Fibroblast of lung (primary cell): Measurements from ENCODE around the gene JMJD1C. TPM values are rescaled to one million over a fixed set of nuclear protein-coding genes. Genes with fewer than 3 reads are reported as not detected.

Experiments
- DNase-seq, 2 donors: peaks; one replicate each; pipeline versions ENCODE4 v3.0.0 to v3.0.0-alpha.2; 2010; ENCODE audit warnings: low read depth in 2 of 2
- H2AFZ ChIP-seq: 2 replicates; pipeline ENCODE4 v1.5.1; 2012; ENCODE audit warnings: low read length, control low read depth, inconsistent platforms
- H3K27ac ChIP-seq: 2 replicates; pipeline ENCODE4 v1.5.1; 2011; ENCODE audit warnings: low read length, control low read depth; ENCODE audit not compliant: insufficient read depth
- H3K27me3 ChIP-seq: 2 replicates; pipeline ENCODE4 v1.5.1; 2011; ENCODE audit warnings: mild to moderate bottlenecking, low read length; ENCODE audit not compliant: control insufficient read depth, insufficient read depth
- H3K36me3 ChIP-seq: 2 replicates; pipeline ENCODE4 v1.5.1; 2011; ENCODE audit warnings: low read length; ENCODE audit not compliant: control insufficient read depth, insufficient read depth
- H3K4me1 ChIP-seq: 2 replicates; pipeline ENCODE4 v1.5.1; 2011; ENCODE audit warnings: low read length; ENCODE audit not compliant: control insufficient read depth, insufficient read depth; ENCODE audit errors: extremely low read depth
- H3K4me2 ChIP-seq: 2 replicates; pipeline ENCODE4 v1.5.1; 2011; ENCODE audit warnings: low read length, control low read depth; ENCODE audit not compliant: insufficient read depth; ENCODE audit errors: extremely low read depth
- H3K4me3 ChIP-seq, 4 experiments: fragments of 200-600 bp in 1 of 4; sonication (generic) in 1 of 4; replicated peaks in 1 of 4; 2 replicates each; pipeline ENCODE4 v1.5.1; 2011 to 2016; ENCODE audit warnings: low read length in 4 of 4, low read depth in 3 of 4, mild to moderate bottlenecking in 3 of 4, control low read depth in 2 of 4, inconsistent platforms in 1 of 4, mixed read lengths in 1 of 4; ENCODE audit not compliant: insufficient read depth in 1 of 4; ENCODE audit errors: control extremely low read depth in 1 of 4
- H3K79me2 ChIP-seq: 2 replicates; pipeline ENCODE4 v1.5.1; 2012; ENCODE audit warnings: mild to moderate bottlenecking, low read length, inconsistent platforms; ENCODE audit not compliant: control insufficient read depth, insufficient read depth
- H3K9ac ChIP-seq: 2 replicates; pipeline ENCODE4 v1.5.1; 2011; ENCODE audit warnings: mild to moderate bottlenecking, low read length, control low read depth; ENCODE audit not compliant: insufficient read depth
- H3K9me3 ChIP-seq: 2 replicates; pipeline ENCODE4 v1.5.1; 2012; ENCODE audit warnings: low read depth, low read length; ENCODE audit not compliant: control insufficient read depth, insufficient read depth
- H4K20me1 ChIP-seq: 2 replicates; pipeline ENCODE4 v1.5.1; 2011; ENCODE audit warnings: low read length; ENCODE audit not compliant: control insufficient read depth, insufficient read depth; ENCODE audit errors: extremely low read depth
- CTCF ChIP-seq, 2 donors: IDR thresholded peaks in 1 of 2; conservative IDR thresholded peaks in 1 of 2; 1 replicate in 1 of 2; 2 replicates in 1 of 2; pipeline ENCODE4 v1.5.1; 2011 to 2012; ENCODE audit warnings: low read length in 2 of 2, control low read depth in 1 of 2, inconsistent platforms in 1 of 2, low read depth in 1 of 2, mild to moderate bottlenecking in 1 of 2
- EZH2 ChIP-seq: IDR thresholded peaks from 2 replicates; pipeline ENCODE4 v1.5.1; 2012; ENCODE audit warnings: low read length, control low read depth, mild to moderate bottlenecking; ENCODE audit errors: missing control alignments
- polyA plus RNA-seq, 2 donors: library from polyadenylated mRNA; depleted of rRNA in 1 of 2; stranded (reverse) in 1 of 2; unstranded in 1 of 2; fragments of >200 nt; gene quantifications; 2 replicates each; pipeline ENCODE4 v1.2.1, GENCODE V29; 2011 to 2012; ENCODE audit warnings: missing spikeins in 1 of 2
- total RNA-seq: library from RNA; depleted of rRNA; stranded (reverse); fragments of >200 nt; gene quantifications from 2 replicates; pipeline ENCODE4 v1.2.1, GENCODE V29; 2014

The JMJD1C gene
- total and polyA plus RNA-seq, 2 donors (not counting 1 experiment from before 2014, with no cell fraction given): 39.9 to 67.0 TPM

GRCh38 chr10:63446716-63447440 lies 18.9 kb downstream of the JMJD1C start:
- Histone ChIP-seq H3K27me3 (no peaks in the 10 kb centered on the region), H3K36me3 (no peaks in the 10 kb centered on the region), H3K4me2 (no peak overlapping the region), H3K4me1 (no peaks in the 10 kb centered on the region), H3K9ac (no peak overlapping the region), H2AFZ (no peak overlapping the region), H3K9me3 (no peaks in the 10 kb centered on the region), H3K79me2 (peaks cover 53% of the 10 kb centered on the region), H3K27ac (no peak overlapping the region), H3K4me3 (no peak overlapping the region), H4K20me1 (no peaks in the 10 kb centered on the region)
- no peak for DNase-seq
- no peak for TF ChIP-seq CTCF (conservative IDR thresholded peaks at IDR 0.05 in 1 of 2, IDR thresholded peaks at IDR 0.05 in 1 of 2; ENCODE audit: low read depth in 1 of 2, low read length in 2 of 2)
- TF ChIP-seq EZH2: no peak

- Histone ChIP-seq H3K9ac (no peak overlapping the region), H3K79me2 (peaks cover 38% of the 10 kb centered on the region), H4K20me1 (no peaks in the 10 kb centered on the region)
Observed at GRCh38 chr10:63441404-63441803, 24.4 kb downstream of the JMJD1C start.

GRCh38 chr10:63439607-63440006 lies 26.2 kb downstream of the JMJD1C start:
- Histone ChIP-seq H3K9ac (no peak overlapping the region), H3K79me2 (peaks cover 37% of the 10 kb centered on the region), H3K27ac (no peak overlapping the region), H3K4me3 (no peak overlapping the region), H3K27me3 (no peaks in the 10 kb centered on the region), H3K36me3 (no peaks in the 10 kb centered on the region), H3K4me1 (no peaks in the 10 kb centered on the region), H2AFZ (no peak overlapping the region), H4K20me1 (no peaks in the 10 kb centered on the region), H3K4me2 (no peak overlapping the region), H3K9me3 (no peaks in the 10 kb centered on the region)
- TF ChIP-seq CTCF (conservative IDR thresholded peaks at IDR 0.05 in 1 of 2, IDR thresholded peaks at IDR 0.05 in 1 of 2; ENCODE audit: low read depth in 1 of 2, low read length in 2 of 2) (no peak), EZH2 (no peak)
- DNase-seq: no peak

More at GRCh38 chr10:63441404-63441803, 24.4 kb downstream of the JMJD1C start:
- H3K4me1 ChIP-seq: no peaks in the 10 kb centered on the region
- H3K27ac ChIP-seq: no peak overlapping the region
- no peak for DNase-seq
- no peak overlapping the region for H2AFZ ChIP-seq
- H3K36me3 ChIP-seq: no peaks in the 10 kb centered on the region
- no peak overlapping the region for H3K4me2 ChIP-seq
- no peak for TF ChIP-seq CTCF (conservative IDR thresholded peaks at IDR 0.05 in 1 of 2, IDR thresholded peaks at IDR 0.05 in 1 of 2; ENCODE audit: low read depth in 1 of 2, low read length in 2 of 2)
- TF ChIP-seq EZH2: no peak
- no peaks in the 10 kb centered on the region for H3K27me3 ChIP-seq
- H3K4me3 ChIP-seq: no peak overlapping the region
- no peaks in the 10 kb centered on the region for H3K9me3 ChIP-seq
